HL-60 (cell line): ENCODE measurements around the gene UBAC2.

Experiments used
- CTCF ChIP-seq: IDR thresholded peaks from one replicate; pipeline ENCODE4 v1.5.1; 2011; ENCODE audit warnings: low read length, control low read depth, inconsistent platforms; ENCODE audit not compliant: insufficient read depth
- GABPA ChIP-seq: IDR thresholded peaks from 2 replicates; pipeline ENCODE4 v1.6.1; 2012; ENCODE audit warnings: low read depth
- POLR2AphosphoS5 ChIP-seq: IDR thresholded peaks from 2 replicates; pipeline ENCODE4 v1.6.1; 2012; ENCODE audit warnings: low read depth
- TF ChIP-seq, protein P1 (sequence below): IDR thresholded peaks from 2 replicates; pipeline ENCODE4 v1.6.1; 2012; ENCODE audit warnings: low read depth; ENCODE audit not compliant: insufficient replicate concordance

- TF ChIP-seq, protein P1, sequence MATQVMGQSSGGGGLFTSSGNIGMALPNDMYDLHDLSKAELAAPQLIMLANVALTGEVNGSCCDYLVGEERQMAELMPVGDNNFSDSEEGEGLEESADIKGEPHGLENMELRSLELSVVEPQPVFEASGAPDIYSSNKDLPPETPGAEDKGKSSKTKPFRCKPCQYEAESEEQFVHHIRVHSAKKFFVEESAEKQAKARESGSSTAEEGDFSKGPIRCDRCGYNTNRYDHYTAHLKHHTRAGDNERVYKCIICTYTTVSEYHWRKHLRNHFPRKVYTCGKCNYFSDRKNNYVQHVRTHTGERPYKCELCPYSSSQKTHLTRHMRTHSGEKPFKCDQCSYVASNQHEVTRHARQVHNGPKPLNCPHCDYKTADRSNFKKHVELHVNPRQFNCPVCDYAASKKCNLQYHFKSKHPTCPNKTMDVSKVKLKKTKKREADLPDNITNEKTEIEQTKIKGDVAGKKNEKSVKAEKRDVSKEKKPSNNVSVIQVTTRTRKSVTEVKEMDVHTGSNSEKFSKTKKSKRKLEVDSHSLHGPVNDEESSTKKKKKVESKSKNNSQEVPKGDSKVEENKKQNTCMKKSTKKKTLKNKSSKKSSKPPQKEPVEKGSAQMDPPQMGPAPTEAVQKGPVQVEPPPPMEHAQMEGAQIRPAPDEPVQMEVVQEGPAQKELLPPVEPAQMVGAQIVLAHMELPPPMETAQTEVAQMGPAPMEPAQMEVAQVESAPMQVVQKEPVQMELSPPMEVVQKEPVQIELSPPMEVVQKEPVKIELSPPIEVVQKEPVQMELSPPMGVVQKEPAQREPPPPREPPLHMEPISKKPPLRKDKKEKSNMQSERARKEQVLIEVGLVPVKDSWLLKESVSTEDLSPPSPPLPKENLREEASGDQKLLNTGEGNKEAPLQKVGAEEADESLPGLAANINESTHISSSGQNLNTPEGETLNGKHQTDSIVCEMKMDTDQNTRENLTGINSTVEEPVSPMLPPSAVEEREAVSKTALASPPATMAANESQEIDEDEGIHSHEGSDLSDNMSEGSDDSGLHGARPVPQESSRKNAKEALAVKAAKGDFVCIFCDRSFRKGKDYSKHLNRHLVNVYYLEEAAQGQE, result no peak
- TF ChIP-seq CTCF (no peak), POLR2AphosphoS5 (no peak), GABPA (no peak)
These were observed 156.5 kb downstream of the UBAC2 start for GRCh38 chr13:99357131-99357596.
